Activated B cell treated with CpG ODN at 0.5 μM for 24 hours (primary cell): ENCODE results near the gene SLC13A3. TPM values are rescaled to one million over a fixed set of nuclear protein-coding genes. Genes with fewer than 3 reads are reported as not detected.

ENCODE experiments used
- ATAC-seq: fragments of 200-7000 bp; cut with Tn5 transposase; one replicate; pipeline ENCODE4 v1.10.0; 2021; ENCODE audit warnings: low read depth, mild to moderate bottlenecking, moderate library complexity
- CTCF ChIA-PET: fragments of 350-600 bp; sonication (Branson Sonifier 250); formaldehyde crosslinking; loops from one replicate; lab custom pipeline; 2021; ENCODE audit warnings: antibody characterized with exemption; lab: Charles Lee
- POLR2A ChIA-PET: fragments of 350-600 bp; sonication (Branson Sonifier 250); formaldehyde crosslinking; loops from one replicate; lab custom pipeline; 2021; ENCODE audit warnings: antibody characterized with exemption; lab: Charles Lee
- DNase-seq: peaks from one replicate; pipeline ENCODE4 v3.0.0; 2022
- H3K27ac Mint-ChIP-seq: one replicate; pipeline ENCODE4 v1.8.0; 2020; ENCODE audit warnings: mixed read lengths
- H3K27me3 Mint-ChIP-seq: one replicate; pipeline ENCODE4 v1.8.0; 2021; ENCODE audit warnings: mixed read lengths
- H3K36me3 Mint-ChIP-seq: one replicate; pipeline ENCODE4 v1.8.0; 2021; ENCODE audit warnings: low read depth, mixed read lengths
- H3K4me1 Mint-ChIP-seq: one replicate; pipeline ENCODE4 v1.8.0; 2021; ENCODE audit warnings: mixed read lengths
- H3K4me3 Mint-ChIP-seq: one replicate; pipeline ENCODE4 v1.8.0; 2020; ENCODE audit warnings: mild to moderate bottlenecking, mixed read lengths
- H3K9me3 Mint-ChIP-seq: one replicate; pipeline ENCODE4 v1.8.0; 2020; ENCODE audit warnings: mixed read lengths
- CTCF ChIP-seq: fragments of 200-600 bp; IDR thresholded peaks from one replicate; pipeline ENCODE4 v1.8.0; 2022; ENCODE audit warnings: antibody characterized with exemption, mild to moderate bottlenecking
- intact Hi-C: fragments of 100-400 bp; cut with micrococcal nuclease; formaldehyde crosslinking; loops from one replicate; pipeline ENCODE4 v1.15.1; 2024
- total RNA-seq: library from RNA; stranded (reverse); gene quantifications from 2 replicates; pipeline ENCODE4 v1.2.3, GENCODE V29; 2022

SLC13A3 gene
- total RNA-seq, 1 donor from 2014 or later = 0.47 TPM

- CTCF ChIA-PET = no interaction called here
- ATAC-seq = no peak
- H3K4me3 Mint-ChIP-seq = no peak overlapping the region
Observed at GRCh38 chr20:46545827-46546138, 105.5 kb downstream of the SLC13A3 start.

GRCh38 chr20:46545077-46545826 lies 106.0 kb downstream of the SLC13A3 start:
- intact Hi-C loops = no loop called here
- Mint-ChIP-seq H3K27ac (no peak overlapping the region), H3K4me3 (no peak overlapping the region), H3K4me1 (peaks cover 8% of the 10 kb centered on the region), H3K36me3 (no peaks in the 10 kb centered on the region), H3K9me3 (no peaks in the 10 kb centered on the region), H3K27me3 (peaks cover 4% of the 10 kb centered on the region)
- CTCF ChIA-PET = interaction anchor here (0.6 to 1.7 kb wide), 4 partner anchors 16 to 137 kb away, joined by 3 to 5 read pairs (median 4); no protein-coding TSS in a partner anchor
- POLR2A ChIA-PET = no interaction called here
- DNase-seq = no peak
- TF ChIP-seq CTCF = no peak
- ATAC-seq = no peak

More at GRCh38 chr20:46545827-46546138, 105.5 kb downstream of the SLC13A3 start:
- no peak for DNase-seq
- Mint-ChIP-seq H3K4me1 (peaks cover 13% of the 10 kb centered on the region), H3K9me3 (no peaks in the 10 kb centered on the region), H3K36me3 (no peaks in the 10 kb centered on the region), H3K27me3 (no peaks in the 10 kb centered on the region), H3K27ac (no peak overlapping the region)
- no peak for TF ChIP-seq CTCF
- intact Hi-C loops = no loop called here
- POLR2A ChIA-PET = no interaction called here

- Mint-ChIP-seq H3K27me3 (peaks cover 7% of the 10 kb centered on the region), H3K4me1 (peaks cover 8% of the 10 kb centered on the region), H3K36me3 (no peaks in the 10 kb centered on the region), H3K9me3 (no peaks in the 10 kb centered on the region), H3K27ac (no peak overlapping the region), H3K4me3 (no peak overlapping the region)
- ChIA-PET CTCF (interaction anchor here (0.6 to 1.7 kb wide), 4 partner anchors 17 to 138 kb away, joined by 3 to 5 read pairs (median 4); no protein-coding TSS in a partner anchor), POLR2A (no interaction called here)
- TF ChIP-seq CTCF = no peak
- intact Hi-C loops = no loop called here
- ATAC-seq (no peak), DNase-seq (no peak)
Observed at GRCh38 chr20:46544576-46544975, 106.7 kb downstream of the SLC13A3 start.

- ChIA-PET POLR2A (interaction anchor here (0.8 kb wide), 1 partner anchor 137 kb away, joined by 21 read pairs; no protein-coding TSS in a partner anchor), CTCF (interaction anchor here (1.0 to 1.7 kb wide), 3 partner anchors 48 to 138 kb away, joined by 3 to 5 read pairs (median 4); no protein-coding TSS in a partner anchor)
- no peaks in the 10 kb centered on the region for H3K36me3 Mint-ChIP-seq
- no peak for DNase-seq
- no peak overlapping the region for H3K27ac Mint-ChIP-seq
- peaks cover 8% of the 10 kb centered on the region for H3K4me1 Mint-ChIP-seq
- TF ChIP-seq CTCF = no peak
- peaks cover 12% of the 10 kb centered on the region for H3K27me3 Mint-ChIP-seq
- no peak overlapping the region for H3K4me3 Mint-ChIP-seq
- ATAC-seq = no peak
- H3K9me3 Mint-ChIP-seq = no peaks in the 10 kb centered on the region
- intact Hi-C loops = no loop called here
Observed at GRCh38 chr20:46543959-46544358, 107.3 kb downstream of the SLC13A3 start.

- Mint-ChIP-seq H3K27me3 (peaks cover 12% of the 10 kb centered on the region), H3K4me3 (no peak overlapping the region), H3K27ac (no peak overlapping the region), H3K9me3 (no peaks in the 10 kb centered on the region), H3K4me1 (peaks cover 8% of the 10 kb centered on the region), H3K36me3 (no peaks in the 10 kb centered on the region)
- no peak for DNase-seq
- ChIA-PET CTCF (no interaction called here), POLR2A (interaction anchor here (0.8 kb wide), 1 partner anchor 138 kb away, joined by 21 read pairs; no protein-coding TSS in a partner anchor)
- TF ChIP-seq CTCF = no peak
- no peak for ATAC-seq
- intact Hi-C loops = no loop called here
Observed at GRCh38 chr20:46543033-46543432, 108.2 kb downstream of the SLC13A3 start.
